Activated T-cell treated with anti-CD3 and anti-CD28 coated beads for 4 hours (primary cell): ENCODE data around the gene CES4A.
A peak's percentile ranks its signal among the peaks of the same experiment; 100 is the strongest.
"Not testable (repeated sequence)": the region's sequence is repeated elsewhere in the genome, so short reads cannot be mapped to it uniquely, and the experiment has no call there.

Experiments used
- DNase-seq: peaks from one replicate; pipeline ENCODE4 v3.0.0-alpha.2; 2020

The CES4A gene

GRCh38 chr16:66958857-66959703, 29.3 kb upstream of the CES4A start:
- no peak for DNase-seq

DNA sequence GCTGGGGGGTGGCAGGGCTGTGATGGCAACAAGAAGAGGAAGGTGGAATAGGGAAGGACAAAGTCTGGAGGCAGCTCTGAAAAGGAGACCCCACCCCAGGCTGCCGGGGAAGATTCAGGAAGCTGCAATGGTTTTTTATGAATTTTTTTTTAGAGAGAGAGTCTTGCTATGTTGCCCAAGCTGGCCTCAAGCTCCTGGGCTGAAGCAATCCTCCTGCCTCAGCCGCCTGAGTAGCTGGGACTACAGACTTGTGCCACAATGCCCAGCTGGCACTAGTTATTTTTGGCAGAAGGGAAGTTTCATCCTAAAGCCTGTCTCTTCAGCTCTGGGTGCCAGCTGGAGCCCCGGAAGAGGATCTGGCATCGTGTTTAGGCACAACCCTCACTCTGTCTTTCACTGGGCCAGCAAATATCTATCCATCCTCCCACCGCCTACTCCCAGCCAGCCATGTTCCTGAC, 28.7 kb upstream of the CES4A start:
- no peak for DNase-seq

GRCh38 chr16:66960270-66960669, 28.1 kb upstream of the CES4A start:
- DNase-seq: no peak

- no peak for DNase-seq
These were observed 27.2 kb upstream of the CES4A start, which contains the start of gene CES3 for GRCh38 chr16:66961065-66961744. Gene CES3 (plus strand): TSS chr16:66961266. CDS start chr16:66961308, 42 bp downstream.

GRCh38 chr16:66961914-66962313, 26.5 kb upstream of the CES4A start:
- no peak for DNase-seq

DNA sequence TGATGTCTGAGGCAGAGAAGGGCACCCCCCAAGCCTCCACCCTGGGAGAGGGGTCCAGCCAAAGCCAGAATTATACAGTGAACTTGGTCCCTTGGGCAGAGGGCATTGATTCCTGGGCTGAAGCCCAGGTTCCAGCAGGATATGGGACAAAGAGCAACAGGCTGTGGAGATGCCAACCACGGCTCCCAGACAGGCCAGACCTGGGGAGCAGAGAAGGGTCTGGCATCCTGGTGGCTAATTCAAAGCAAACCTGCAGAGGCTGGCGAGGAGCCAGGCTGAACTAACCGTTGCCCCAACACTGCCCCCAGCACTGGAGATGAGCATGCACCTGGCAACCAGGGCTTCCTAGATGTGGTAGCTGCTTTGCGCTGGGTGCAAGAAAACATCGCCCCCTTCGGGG, 24.3 kb upstream of the CES4A start:
- DNase-seq: no peak

DNA sequence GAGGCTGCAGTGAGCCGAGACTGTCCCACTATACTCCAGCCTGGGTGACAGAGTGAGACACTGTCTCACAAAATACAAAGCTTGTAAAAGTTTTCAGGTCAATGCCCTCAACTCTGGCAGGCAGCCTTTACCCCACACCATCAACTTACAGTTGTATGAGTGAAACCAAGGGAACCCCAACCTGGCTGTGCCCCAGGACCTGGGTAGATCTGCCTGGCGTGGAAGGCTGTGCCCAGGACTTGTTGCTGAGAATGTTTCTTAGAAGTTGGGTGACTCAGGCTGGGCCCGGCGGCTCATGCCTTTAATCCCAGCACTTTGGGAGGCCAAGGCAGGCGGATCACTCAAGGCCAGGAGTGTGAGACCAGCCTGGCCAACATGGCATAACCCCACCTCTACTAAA, 19.5 kb upstream of the CES4A start:
- no peak for DNase-seq

GRCh38 chr16:66970775-66971720, 17.3 kb upstream of the CES4A start:
- DNase-seq: no peak

DNA sequence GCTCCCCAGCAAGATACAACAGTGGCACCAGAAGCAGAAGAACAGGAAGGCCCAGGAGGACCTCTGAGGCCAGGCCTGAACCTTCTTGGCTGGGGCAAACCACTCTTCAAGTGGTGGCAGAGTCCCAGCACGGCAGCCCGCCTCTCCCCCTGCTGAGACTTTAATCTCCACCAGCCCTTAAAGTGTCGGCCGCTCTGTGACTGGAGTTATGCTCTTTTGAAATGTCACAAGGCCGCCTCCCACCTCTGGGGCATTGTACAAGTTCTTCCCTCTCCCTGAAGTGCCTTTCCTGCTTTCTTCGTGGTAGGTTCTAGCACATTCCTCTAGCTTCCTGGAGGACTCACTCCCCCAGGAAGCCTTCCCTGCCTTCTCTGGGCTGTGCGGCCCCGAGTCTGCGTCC, 15.4 kb upstream of the CES4A start:
- no peak for DNase-seq

GRCh38 chr16:66973716-66974115, 14.7 kb upstream of the CES4A start:
- DNase-seq: no peak

GRCh38 chr16:66974156-66974931, 14.0 kb upstream of the CES4A start:
- not testable (repeated sequence) for DNase-seq

DNA sequence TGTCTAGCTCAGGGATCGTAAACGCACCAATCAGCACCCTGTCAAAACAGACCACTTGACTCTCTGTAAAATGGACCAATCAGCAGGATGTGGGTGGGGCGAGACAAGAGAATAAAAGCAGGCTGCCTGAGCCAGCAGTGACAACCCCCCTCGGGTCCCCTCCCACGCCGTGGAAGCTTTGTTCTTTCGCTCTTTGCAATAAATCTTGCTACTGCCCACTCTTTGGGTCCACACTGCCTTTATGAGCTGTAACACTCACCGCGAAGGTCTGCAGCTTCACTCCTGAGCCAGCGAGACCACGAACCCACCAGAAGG, 13.5 kb upstream of the CES4A start:
- peak; percentile 37 for DNase-seq

GRCh38 chr16:66975302-66975893, 13.0 kb upstream of the CES4A start:
- DNase-seq: no peak

GRCh38 chr16:66976746-66977145, 11.6 kb upstream of the CES4A start:
- DNase-seq: no peak

DNA sequence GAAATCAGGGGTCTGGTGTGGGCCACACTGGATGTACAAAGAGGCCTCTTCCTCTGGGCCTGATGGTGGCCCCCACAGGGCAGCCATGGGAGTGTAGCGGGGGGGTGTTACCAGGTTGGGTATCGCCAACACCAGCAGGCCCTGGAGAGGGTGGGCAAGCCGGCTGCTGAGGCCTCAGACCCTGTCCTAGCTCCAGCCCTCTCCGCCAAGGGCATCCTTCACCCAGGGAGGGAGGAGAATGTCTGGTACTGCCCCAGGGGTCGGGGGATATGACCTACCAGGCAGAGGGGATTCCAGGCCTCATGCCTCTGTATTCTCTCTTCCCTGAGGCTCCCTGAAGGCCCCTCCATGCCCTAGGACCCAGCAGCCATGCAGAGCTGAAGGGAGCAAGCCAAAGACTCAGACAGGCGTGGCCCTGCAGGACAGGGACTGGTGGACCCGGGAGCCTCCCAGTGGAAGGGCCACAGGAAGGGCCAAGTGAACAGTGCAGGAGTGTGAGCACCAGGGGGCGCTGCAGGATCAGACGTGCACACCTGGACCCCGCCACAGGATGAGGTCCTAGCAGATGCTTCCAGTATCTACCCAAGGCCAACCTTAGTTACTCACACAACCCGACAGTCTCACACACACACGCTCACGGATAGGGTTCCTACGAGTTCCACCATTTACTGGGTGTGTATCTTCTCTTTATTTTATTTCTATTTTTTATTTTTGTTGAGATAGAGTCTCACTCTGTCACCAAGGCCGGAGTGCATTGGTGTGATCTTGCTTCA, 10.9 kb upstream of the CES4A start:
- peak; percentile 88 for DNase-seq

GRCh38 chr16:66979011-66979717, 9.2 kb upstream of the CES4A start:
- no peak for DNase-seq

GRCh38 chr16:66983033-66983432, 5.4 kb upstream of the CES4A start:
- DNase-seq: no peak

DNA sequence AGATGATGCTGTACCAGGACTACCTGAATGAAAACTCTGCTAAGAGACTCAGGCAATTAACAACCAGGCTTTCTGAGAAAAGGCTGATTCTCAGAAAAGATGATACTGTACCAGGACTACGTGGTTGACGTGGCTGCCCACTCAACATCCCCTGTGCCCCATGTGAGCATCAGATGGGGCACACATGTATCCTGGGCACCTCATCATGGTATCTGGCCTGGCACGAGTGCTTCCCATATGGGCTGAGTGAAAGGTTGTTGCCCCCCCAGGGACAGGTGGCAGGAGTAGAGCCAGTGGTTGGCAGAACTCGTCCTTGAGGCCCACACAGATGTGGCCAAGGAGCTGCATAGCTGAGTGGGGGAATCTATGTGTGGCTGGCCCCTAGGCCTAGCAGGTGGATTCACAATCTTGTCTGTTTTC, 3.5 kb upstream of the CES4A start:
- DNase-seq: peak; percentile 45

DNA sequence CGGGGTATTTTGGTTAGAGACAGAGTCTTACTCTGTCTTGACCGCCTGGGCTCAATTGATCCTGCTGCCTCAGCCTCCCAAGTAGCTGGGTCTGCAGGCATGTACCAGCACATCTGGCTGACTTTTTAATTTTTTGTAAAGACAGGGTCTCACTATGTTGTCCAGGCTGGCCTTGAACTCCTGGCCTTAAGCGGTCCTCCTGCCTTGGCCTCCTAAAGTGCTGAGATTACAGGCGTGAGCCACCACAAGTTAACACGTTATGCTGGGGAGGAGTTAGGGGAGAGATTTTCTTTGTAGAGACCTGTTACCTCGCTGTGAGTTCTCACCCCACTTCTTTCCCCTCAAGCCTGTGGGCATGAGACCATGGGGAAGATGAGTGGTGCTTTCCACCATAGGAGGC, 1.8 kb upstream of the CES4A start:
- DNase-seq: no peak

DNA sequence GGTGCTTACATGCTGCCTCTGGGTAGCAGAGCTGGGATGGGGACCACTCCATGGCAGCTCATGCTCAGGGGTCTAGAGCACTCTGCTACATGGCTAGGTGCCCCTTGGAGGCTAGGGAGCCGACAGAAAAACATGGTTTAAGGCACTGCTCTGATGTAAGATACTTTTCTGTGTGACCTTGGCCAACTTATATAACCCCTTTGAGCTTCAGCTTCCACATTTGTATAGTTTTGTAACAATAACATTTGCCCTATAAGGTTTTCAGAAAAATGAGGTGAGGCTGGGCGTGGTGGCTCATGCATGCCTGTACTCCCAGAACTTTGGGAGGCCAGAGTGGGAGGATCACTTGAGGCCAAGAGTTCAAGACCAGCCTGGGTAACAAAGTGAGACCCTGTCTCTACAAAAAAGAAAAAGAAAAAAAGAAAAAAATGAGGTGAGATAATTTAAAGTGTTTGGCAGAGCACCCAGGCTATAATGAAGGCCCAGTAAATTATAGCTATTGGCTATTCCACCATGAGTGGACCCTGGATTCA, 3.2 kb downstream of the CES4A start:
- no peak for DNase-seq
